HG03558 (cell line): Measurements from ENCODE around the gene LRRC53.

Experiments
- ATAC-seq: cut with Tn5 transposase; IDR thresholded peaks from one replicate; pipeline ENCODE4 v1.9.1; 2021; ENCODE audit warnings: moderate number of reproducible peaks; ENCODE audit not compliant: unreplicated experiment; ENCODE audit errors: extremely low read depth

The LRRC53 gene

GRCh38 chr1:74453277-74453676 is 59.1 kb downstream of the LRRC53 start:
- ATAC-seq = no peak

GRCh38 chr1:74452035-74452434 is 60.4 kb downstream of the LRRC53 start:
- ATAC-seq = no peak

GRCh38 chr1:74437035-74437434 is 75.4 kb downstream of the LRRC53 start:
- no peak for ATAC-seq

GRCh38 chr1:74436078-74436477 is 76.3 kb downstream of the LRRC53 start:
- ATAC-seq = no peak

- no peak for ATAC-seq
Measured at GRCh38 chr1:74434321-74434720, 78.1 kb downstream of the LRRC53 start.

GRCh38 chr1:74432325-74432724 is 80.1 kb downstream of the LRRC53 start:
- no peak for ATAC-seq

- ATAC-seq = no peak
Measured at GRCh38 chr1:74431531-74431930, 80.9 kb downstream of the LRRC53 start.

GRCh38 chr1:74430342-74430934 is 82.0 kb downstream of the LRRC53 start:
- ATAC-seq = no peak

- no peak for ATAC-seq
Measured at GRCh38 chr1:74429580-74429979, 82.8 kb downstream of the LRRC53 start.

- ATAC-seq = no peak
Measured at GRCh38 chr1:74427681-74428080, 84.7 kb downstream of the LRRC53 start.

- ATAC-seq = no peak
Measured at GRCh38 chr1:74426208-74426937, 86.0 kb downstream of the LRRC53 start.

- ATAC-seq = no peak
Measured at GRCh38 chr1:74425676-74426075, 86.7 kb downstream of the LRRC53 start.

- no peak for ATAC-seq
Measured at GRCh38 chr1:74423471-74423870, 88.9 kb downstream of the LRRC53 start.

- no peak for ATAC-seq
Measured at GRCh38 chr1:74422421-74423292, 89.8 kb downstream of the LRRC53 start.

GRCh38 chr1:74420467-74420866 is 91.9 kb downstream of the LRRC53 start:
- no peak for ATAC-seq
